Left renal cortex interstitium (tissue), 4 donors: ENCODE results near the gene SDR39U1. TPM values are rescaled to one million over a fixed set of nuclear protein-coding genes. Genes with fewer than 3 reads are reported as not detected.

Experiments used
- DNase-seq, 4 donors: peaks; one replicate each; pipeline ENCODE4 v3.0.0-alpha.2; 2013; ENCODE audit warnings: low read depth in 4 of 4, low spot score in 2 of 4, missing footprints in 1 of 4
- polyA plus RNA-seq, 4 donors: library from polyadenylated mRNA; unstranded; fragments of 120-200 nt; gene quantifications; one replicate each; pipeline ENCODE4 v1.2.1, GENCODE V29; 2013; ENCODE audit not compliant: insufficient read length in 4 of 4

The SDR39U1 gene
- polyA plus RNA-seq, 4 donors = 49.6 to 92.1 (median 72.5) TPM

- peak in 1 of 4 donors; percentile 40 for DNase-seq
Observed at GRCh38 chr14:24392325-24393091, 50.1 kb downstream of the SDR39U1 start.

- DNase-seq = no peak
Observed at GRCh38 chr14:24390701-24391468, 51.7 kb downstream of the SDR39U1 start.

Other genes starting within 250 kb of the SDR39U1 start
- 10 to 100 TPM; 31.9 to 52.0 (median 43.9) TPM for gene TM9SF1, start 247.3 kb downstream of the SDR39U1 start, polyA plus RNA-seq
- gene TSSK4, start 237.1 kb downstream of the SDR39U1 start, polyA plus RNA-seq = 10 to 100 TPM in 2 of 4 donors, 1 to 10 TPM in 2; 3.1 to 13.9 (median 7.2) TPM
- 10 to 100 TPM; 43.3 to 76.6 (median 53.2) TPM for gene CHMP4A, start 229.3 kb downstream of the SDR39U1 start, polyA plus RNA-seq
- 10 to 100 TPM; 10.2 to 18.0 (median 12.1) TPM for gene MDP1, start 226.7 kb downstream of the SDR39U1 start, polyA plus RNA-seq
- 100 to 1,000 TPM; 206 to 248 (median 222) TPM for gene NEDD8, start 210.4 kb downstream of the SDR39U1 start, polyA plus RNA-seq
- 100 to 1,000 TPM; 106 to 121 (median 117) TPM for gene GMPR2, start 209.8 kb downstream of the SDR39U1 start, polyA plus RNA-seq
- 10 to 100 TPM; 54.2 to 64.5 (median 57.8) TPM for gene TINF2, start 200.2 kb downstream of the SDR39U1 start, polyA plus RNA-seq
- gene TGM1, start 179.6 kb downstream of the SDR39U1 start, polyA plus RNA-seq = 1 to 10 TPM in 3 of 4 donors, under 1 TPM in 1; 0.92 to 4.5 (median 2.5) TPM
- 10 to 100 TPM; 18.0 to 31.1 (median 20.8) TPM for gene RABGGTA, start 171.2 kb downstream of the SDR39U1 start, polyA plus RNA-seq
- gene DHRS1, start 143.0 kb downstream of the SDR39U1 start, polyA plus RNA-seq = 10 to 100 TPM; 41.0 to 52.5 (median 49.9) TPM
- 10 to 100 TPM; 24.1 to 29.0 (median 26.9) TPM for gene NOP9, start 142.9 kb downstream of the SDR39U1 start, polyA plus RNA-seq
- 10 to 100 TPM; 22.4 to 25.3 (median 23.9) TPM for gene CIDEB, start 134.8 kb downstream of the SDR39U1 start, polyA plus RNA-seq
- 1 to 10 TPM; 1.6 to 5.6 (median 2.9) TPM for gene LTB4R2, start 132.6 kb downstream of the SDR39U1 start, polyA plus RNA-seq
- gene LTB4R, start 131.3 kb downstream of the SDR39U1 start, polyA plus RNA-seq = 1 to 10 TPM; 2.2 to 7.3 (median 5.0) TPM
- 10 to 100 TPM; 15.8 to 26.6 (median 21.4) TPM for gene ADCY4, start 107.7 kb downstream of the SDR39U1 start, polyA plus RNA-seq
- 1 to 10 TPM; 2.6 to 4.4 (median 3.5) TPM for gene RIPK3, start 102.8 kb downstream of the SDR39U1 start, polyA plus RNA-seq
- gene NFATC4, start 74.6 kb downstream of the SDR39U1 start, polyA plus RNA-seq = 10 to 100 TPM; 49.8 to 95.6 (median 72.3) TPM
- 10 to 100 TPM; 47.9 to 53.0 (median 49.6) TPM for gene NYNRIN, start 43.8 kb downstream of the SDR39U1 start, polyA plus RNA-seq
- 1 to 10 TPM; 2.7 to 3.8 (median 3.2) TPM for gene CBLN3, start 13.1 kb downstream of the SDR39U1 start, polyA plus RNA-seq
- 10 to 100 TPM; 39.5 to 53.7 (median 46.6) TPM for gene KHNYN, start 12.8 kb downstream of the SDR39U1 start, polyA plus RNA-seq
- under 1 TPM; 0.16 to 0.94 (median 0.40) TPM for gene CMA1, start 65.5 kb upstream of the SDR39U1 start, polyA plus RNA-seq
- under 1 TPM; 0.27 to 0.88 (median 0.69) TPM for gene CTSG, start 133.5 kb upstream of the SDR39U1 start, polyA plus RNA-seq
- under 1 TPM in 2 of 4 donors, not detected in 2; 0.24 to 0.35 TPM for gene GZMH, start 166.9 kb upstream of the SDR39U1 start, polyA plus RNA-seq
- 1 to 10 TPM in 1 of 4 donors, under 1 TPM in 3; 0.49 to 1.0 (median 0.69) TPM for gene GZMB, start 191.4 kb upstream of the SDR39U1 start, polyA plus RNA-seq